Measurements from ENCODE around the gene REC114. TPM values are rescaled to one million over a fixed set of nuclear protein-coding genes. Genes with fewer than 3 reads are reported as not detected.

Gene REC114
- polyA plus RNA-seq, 1 donor, result 0.15 TPM

DNA sequence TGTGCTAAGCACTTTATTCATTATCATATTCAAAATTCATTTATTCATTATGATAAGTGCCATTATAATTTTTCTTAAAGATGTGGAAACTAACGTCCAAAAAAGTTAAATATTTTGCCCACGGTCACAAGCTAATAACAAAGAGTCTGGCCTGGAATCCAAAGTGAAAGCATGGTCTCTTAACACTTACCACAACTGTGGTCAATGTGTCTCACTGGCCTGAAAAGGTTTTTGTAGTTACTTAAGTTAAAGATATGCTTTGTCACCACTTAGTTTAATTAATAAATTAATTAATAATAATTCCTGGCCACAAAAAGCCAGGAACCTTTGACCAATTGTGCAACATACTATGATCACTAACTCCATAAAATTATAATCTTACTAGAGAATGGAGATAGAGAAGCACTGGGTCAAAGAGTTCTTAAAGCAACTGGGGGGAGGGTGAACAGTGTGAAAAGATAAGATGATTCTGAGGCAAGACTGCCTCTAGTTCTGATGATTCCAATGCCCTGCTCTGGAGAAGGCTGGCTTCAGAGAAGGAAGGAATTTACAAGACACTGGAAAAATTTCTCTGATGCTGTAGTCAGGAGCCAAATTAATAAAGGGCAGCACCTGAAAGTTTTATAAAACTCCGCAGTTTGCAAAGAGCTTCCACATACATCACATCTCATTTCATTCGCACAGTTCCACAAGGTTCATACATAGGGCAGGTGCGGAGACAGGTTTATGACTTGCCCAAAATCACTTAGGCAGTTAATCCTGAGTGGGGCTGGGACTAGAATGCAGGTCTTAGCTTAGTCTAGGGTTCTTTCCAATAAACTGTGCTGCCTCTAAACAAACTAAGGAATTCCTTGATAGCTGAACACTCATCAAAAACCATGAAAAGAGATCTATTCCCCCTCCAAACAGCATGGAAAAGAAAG lies 157.7 kb downstream of the REC114 start:
- no peaks in the 10 kb centered on the region for H3K27me3 ChIP-seq (ENCODE audit: control insufficient read depth, insufficient read depth, low read length)
- H3K4me3 ChIP-seq (ENCODE audit: low read length), result no peak overlapping the region
- peaks cover 52% of the 10 kb centered on the region for H3K4me1 ChIP-seq (ENCODE audit: control insufficient read depth, insufficient read depth, low read length)
- WGBS (ENCODE audit: insufficient coverage, low lambda C conversion rate), result 51% methylated on average over 2 of the region's 5 CpGs
- DNase-seq, result peak; percentile 68 to 76
- H3K9me3 ChIP-seq (ENCODE audit: control insufficient read depth, low read depth, low read length), result no peaks in the 10 kb centered on the region
- H3K27ac ChIP-seq (ENCODE audit: low read length), result peak overlapping the region; percentile 63
- H3K36me3 ChIP-seq (ENCODE audit: control insufficient read depth, insufficient read depth, low read length), result peaks cover 6% of the 10 kb centered on the region

- H3K27me3 ChIP-seq (ENCODE audit: control insufficient read depth, insufficient read depth, low read length), result no peaks in the 10 kb centered on the region
Measured at GRCh38 chr15:73601451-73602445, 158.8 kb downstream of the REC114 start.

GRCh38 chr15:73602446-73602843 lies 159.5 kb downstream of the REC114 start:
- peak in 1 of 2 donors; percentile 24 for DNase-seq
- Histone ChIP-seq H3K36me3 (ENCODE audit: control insufficient read depth, insufficient read depth, low read length) (no peaks in the 10 kb centered on the region), H3K9me3 (ENCODE audit: control insufficient read depth, low read depth, low read length) (no peaks in the 10 kb centered on the region), H3K27ac (ENCODE audit: low read length) (peak overlapping the region; percentile 63), H3K27me3 (ENCODE audit: control insufficient read depth, insufficient read depth, low read length) (no peaks in the 10 kb centered on the region), H3K4me1 (ENCODE audit: control insufficient read depth, insufficient read depth, low read length) (peaks cover 48% of the 10 kb centered on the region), H3K4me3 (ENCODE audit: low read length) (no peak overlapping the region)
- whole genome bisulfite sequencing (ENCODE audit: insufficient coverage, low lambda C conversion rate), result no CpG with 5 or more reads among the region's 1 CpG

More at GRCh38 chr15:73601451-73602445, 158.8 kb downstream of the REC114 start:
- H3K4me1 ChIP-seq (ENCODE audit: control insufficient read depth, insufficient read depth, low read length), result peaks cover 48% of the 10 kb centered on the region
- H3K4me3 ChIP-seq (ENCODE audit: low read length), result no peak overlapping the region
- H3K36me3 ChIP-seq (ENCODE audit: control insufficient read depth, insufficient read depth, low read length), result peaks cover 3% of the 10 kb centered on the region
- peak; percentile 63 to 76 for DNase-seq
- WGBS (ENCODE audit: insufficient coverage, low lambda C conversion rate), result 15% methylated on average over 2 of the region's 7 CpGs
- peak overlapping the region; percentile 63 for H3K27ac ChIP-seq (ENCODE audit: low read length)
- H3K9me3 ChIP-seq (ENCODE audit: control insufficient read depth, low read depth, low read length), result no peaks in the 10 kb centered on the region

GRCh38 chr15:73602992-73603391 lies 160.0 kb downstream of the REC114 start:
- Histone ChIP-seq H3K27me3 (ENCODE audit: control insufficient read depth, insufficient read depth, low read length) (no peaks in the 10 kb centered on the region), H3K36me3 (ENCODE audit: control insufficient read depth, insufficient read depth, low read length) (no peaks in the 10 kb centered on the region)
- WGBS (ENCODE audit: insufficient coverage, low lambda C conversion rate), result no CpG with 5 or more reads among the region's 2 CpGs

DNA sequence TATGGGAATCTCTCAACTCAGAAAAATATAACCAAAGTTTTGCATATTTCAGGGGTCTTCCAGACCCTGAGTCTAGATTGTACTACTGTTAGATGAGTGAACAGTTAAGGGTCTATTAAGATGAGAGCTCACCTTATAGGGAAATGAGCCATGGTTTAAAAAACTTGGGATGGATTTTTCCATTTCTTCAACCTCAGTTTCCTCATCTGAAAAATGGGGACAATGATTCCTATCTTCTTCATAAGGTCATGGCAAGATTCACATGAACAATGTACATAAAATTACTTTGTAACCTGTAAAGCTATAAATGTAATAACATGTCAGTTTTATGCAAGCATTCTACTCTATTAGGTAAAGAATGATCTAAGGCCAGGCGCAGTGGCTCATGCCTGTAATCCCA lies 161.5 kb downstream of the REC114 start:
- Histone ChIP-seq H3K4me1 (ENCODE audit: control insufficient read depth, insufficient read depth, low read length) (peaks cover 34% of the 10 kb centered on the region), H3K27me3 (ENCODE audit: control insufficient read depth, insufficient read depth, low read length) (no peaks in the 10 kb centered on the region), H3K27ac (ENCODE audit: low read length) (no peak overlapping the region), H3K4me3 (ENCODE audit: low read length) (no peak overlapping the region), H3K9me3 (ENCODE audit: control insufficient read depth, low read depth, low read length) (no peaks in the 10 kb centered on the region), H3K36me3 (ENCODE audit: control insufficient read depth, insufficient read depth, low read length) (no peaks in the 10 kb centered on the region)
- no peak for DNase-seq
- WGBS (ENCODE audit: insufficient coverage, low lambda C conversion rate), result 100% methylated on average over 1 of the region's 1 CpG

More at GRCh38 chr15:73602992-73603391, 160.0 kb downstream of the REC114 start:
- H3K9me3 ChIP-seq (ENCODE audit: control insufficient read depth, low read depth, low read length), result no peaks in the 10 kb centered on the region
- DNase-seq, result no peak
- no peak overlapping the region for H3K27ac ChIP-seq (ENCODE audit: low read length)
- H3K4me3 ChIP-seq (ENCODE audit: low read length), result no peak overlapping the region
- peaks cover 45% of the 10 kb centered on the region for H3K4me1 ChIP-seq (ENCODE audit: control insufficient read depth, insufficient read depth, low read length)

- no peaks in the 10 kb centered on the region for H3K9me3 ChIP-seq (ENCODE audit: control insufficient read depth, low read depth, low read length)
- H3K27me3 ChIP-seq (ENCODE audit: control insufficient read depth, insufficient read depth, low read length), result no peaks in the 10 kb centered on the region
- no CpG with 5 or more reads among the region's 5 CpGs for WGBS (ENCODE audit: insufficient coverage, low lambda C conversion rate)
- H3K4me1 ChIP-seq (ENCODE audit: control insufficient read depth, insufficient read depth, low read length), result peaks cover 24% of the 10 kb centered on the region
- H3K4me3 ChIP-seq (ENCODE audit: low read length), result no peak overlapping the region
- DNase-seq, result no peak
- no peaks in the 10 kb centered on the region for H3K36me3 ChIP-seq (ENCODE audit: control insufficient read depth, insufficient read depth, low read length)
- H3K27ac ChIP-seq (ENCODE audit: low read length), result no peak overlapping the region
Measured at GRCh38 chr15:73605759-73606436, 162.9 kb downstream of the REC114 start.

DNA sequence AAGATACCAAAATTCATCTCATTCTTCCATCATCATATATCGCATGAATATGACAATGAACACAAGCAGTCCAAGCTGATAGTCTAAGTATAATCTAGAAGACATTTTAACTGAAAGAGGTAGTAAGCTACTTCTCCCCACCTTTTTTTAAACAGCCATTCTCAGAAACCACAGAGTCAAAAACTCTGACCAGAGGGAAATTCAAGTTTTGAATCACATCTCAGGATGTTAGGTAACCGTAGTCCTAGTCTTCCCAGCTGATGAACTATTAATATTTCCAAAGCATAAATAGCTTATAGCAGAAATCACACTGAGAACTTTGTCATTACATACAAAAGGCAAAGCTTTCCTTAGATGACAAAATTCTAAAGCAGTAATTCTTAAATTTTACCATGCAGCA lies 164.4 kb downstream of the REC114 start:
- no peak for DNase-seq
- WGBS (ENCODE audit: insufficient coverage, low lambda C conversion rate), result no CpG with 5 or more reads among the region's 2 CpGs
- Histone ChIP-seq H3K4me3 (ENCODE audit: low read length) (no peak overlapping the region), H3K27ac (ENCODE audit: low read length) (no peak overlapping the region), H3K9me3 (ENCODE audit: control insufficient read depth, low read depth, low read length) (no peaks in the 10 kb centered on the region), H3K4me1 (ENCODE audit: control insufficient read depth, insufficient read depth, low read length) (peaks cover 9% of the 10 kb centered on the region), H3K27me3 (ENCODE audit: control insufficient read depth, insufficient read depth, low read length) (no peaks in the 10 kb centered on the region), H3K36me3 (ENCODE audit: control insufficient read depth, insufficient read depth, low read length) (no peaks in the 10 kb centered on the region)

- no peaks in the 10 kb centered on the region for H3K36me3 ChIP-seq (ENCODE audit: control insufficient read depth, insufficient read depth, low read length)
- no peaks in the 10 kb centered on the region for H3K27me3 ChIP-seq (ENCODE audit: control insufficient read depth, insufficient read depth, low read length)
- no CpG with 5 or more reads among the region's 1 CpG for WGBS (ENCODE audit: insufficient coverage, low lambda C conversion rate)
- H3K9me3 ChIP-seq (ENCODE audit: control insufficient read depth, low read depth, low read length), result no peaks in the 10 kb centered on the region
- H3K27ac ChIP-seq (ENCODE audit: low read length), result no peak overlapping the region
- peaks cover 4% of the 10 kb centered on the region for H3K4me1 ChIP-seq (ENCODE audit: control insufficient read depth, insufficient read depth, low read length)
- no peak for DNase-seq
- no peak overlapping the region for H3K4me3 ChIP-seq (ENCODE audit: low read length)
Measured at GRCh38 chr15:73607843-73608242, 164.9 kb downstream of the REC114 start.

DNA sequence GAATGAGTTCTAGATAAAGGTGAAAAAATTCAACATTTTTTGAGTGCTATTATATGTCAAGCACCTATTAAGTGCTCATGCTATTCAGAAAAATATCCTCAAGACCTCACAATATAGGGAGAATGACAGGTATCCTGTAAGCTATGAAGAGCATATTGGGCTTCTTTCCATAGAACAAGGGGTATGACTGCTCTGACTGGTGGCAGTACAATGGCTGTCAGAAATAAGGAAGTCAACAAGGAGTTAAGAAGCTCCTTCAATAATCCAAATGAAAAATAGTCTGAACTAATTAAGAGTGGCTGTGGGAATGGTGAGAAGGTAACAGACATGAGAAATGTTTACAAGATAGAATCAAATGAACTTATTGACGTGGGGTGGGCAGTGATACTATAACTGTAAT lies 165.5 kb downstream of the REC114 start:
- WGBS (ENCODE audit: insufficient coverage, low lambda C conversion rate), result no CpG with 5 or more reads among the region's 1 CpG
- Histone ChIP-seq H3K4me3 (ENCODE audit: low read length) (no peak overlapping the region), H3K9me3 (ENCODE audit: control insufficient read depth, low read depth, low read length) (no peaks in the 10 kb centered on the region), H3K27me3 (ENCODE audit: control insufficient read depth, insufficient read depth, low read length) (no peaks in the 10 kb centered on the region), H3K27ac (ENCODE audit: low read length) (no peak overlapping the region), H3K4me1 (ENCODE audit: control insufficient read depth, insufficient read depth, low read length) (no peaks in the 10 kb centered on the region), H3K36me3 (ENCODE audit: control insufficient read depth, insufficient read depth, low read length) (no peaks in the 10 kb centered on the region)
- no peak for DNase-seq

DNA sequence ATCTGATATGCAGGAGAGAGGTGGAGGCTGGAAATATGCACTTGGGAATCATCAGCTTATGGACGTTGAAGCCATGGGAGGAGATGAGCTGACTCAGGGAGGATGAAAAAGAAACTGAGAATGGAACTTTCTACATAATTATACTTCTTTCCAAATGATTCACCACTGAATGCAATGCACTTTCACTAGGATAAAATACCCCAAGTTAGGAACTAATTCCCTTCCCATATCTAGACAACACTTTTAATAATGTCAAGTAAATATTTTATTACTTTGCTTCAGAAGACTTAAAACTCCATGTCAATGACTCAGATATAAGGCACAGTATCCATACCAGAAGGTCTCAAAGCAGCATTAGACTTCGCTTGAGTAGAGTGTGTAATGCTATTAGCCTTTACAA lies 166.0 kb downstream of the REC114 start:
- DNase-seq, result no peak
- Histone ChIP-seq H3K36me3 (ENCODE audit: control insufficient read depth, insufficient read depth, low read length) (no peaks in the 10 kb centered on the region), H3K27ac (ENCODE audit: low read length) (no peak overlapping the region), H3K4me3 (ENCODE audit: low read length) (no peak overlapping the region), H3K4me1 (ENCODE audit: control insufficient read depth, insufficient read depth, low read length) (no peaks in the 10 kb centered on the region), H3K27me3 (ENCODE audit: control insufficient read depth, insufficient read depth, low read length) (no peaks in the 10 kb centered on the region), H3K9me3 (ENCODE audit: control insufficient read depth, low read depth, low read length) (no peaks in the 10 kb centered on the region)
- no CpG with 5 or more reads among the region's 2 CpGs for WGBS (ENCODE audit: insufficient coverage, low lambda C conversion rate)

All from large intestine (tissue), 3 donors.